IMR-90 (cell line): ENCODE data around the gene APLN. TPM values are rescaled to one million over a fixed set of nuclear protein-coding genes. Genes with fewer than 3 reads are reported as not detected.

Source experiments
- ATAC-seq: fragments of 200-7000 bp; cut with Tn5 transposase; 2 replicates; pipeline ENCODE4 v1.9.1; 2020; ENCODE audit warnings: low read depth, mild to moderate bottlenecking, moderate library complexity
- BruUV-seq: library from RNA; stranded (reverse); fragments of 400-500 nt; replicated peaks from 2 replicates; lab custom pipeline; 2021; lab: Mats Ljungman, UMichigan
- CTCF ChIA-PET: fragments of 300-600 bp; formaldehyde crosslinking; extraction: SDS; loops from one replicate; lab custom pipeline; 2021; ENCODE audit warnings: antibody characterized with exemption; lab: Yijun Ruan, JAX
- POLR2A ChIA-PET: fragments of 300-600 bp; sonication (Branson Sonifier 250); formaldehyde crosslinking; loops from one replicate; lab custom pipeline; 2022; ENCODE audit warnings: antibody characterized with exemption; ENCODE audit not compliant: unreplicated experiment; lab: Charles Lee
- DNase-seq: peaks from one replicate; pipeline ENCODE4 v3.0.0; 2013
- H2AFZ ChIP-seq: replicated peaks from 2 replicates; pipeline ENCODE3; 2013; ENCODE audit warnings: low read length, mild to moderate bottlenecking; ENCODE audit not compliant: poor library complexity
- H2AK5ac ChIP-seq: 2 replicates; pipeline ENCODE4 v1.6.1; 2013; ENCODE audit warnings: low read depth, low read length, inconsistent platforms
- H2AK9ac ChIP-seq: replicated peaks from 2 replicates; pipeline ENCODE3; 2013; ENCODE audit warnings: mild to moderate bottlenecking, low read depth, low read length, moderate library complexity; ENCODE audit not compliant: poor library complexity
- H2BK120ac ChIP-seq: 2 replicates; pipeline ENCODE4 v1.6.1; 2013; ENCODE audit warnings: low read depth, low read length, inconsistent platforms
- H2BK15ac ChIP-seq: 3 replicates; pipeline ENCODE4 v1.6.1; 2013; ENCODE audit warnings: low read depth, low read length, inconsistent platforms
- H2BK20ac ChIP-seq: 2 replicates; pipeline ENCODE4 v1.6.1; 2013; ENCODE audit warnings: low read depth, mild to moderate bottlenecking, inconsistent platforms, low read length, moderate library complexity
- H2BK5ac ChIP-seq: 2 replicates; pipeline ENCODE4 v1.6.1; 2013; ENCODE audit warnings: mild to moderate bottlenecking, low read depth, low read length, inconsistent platforms; ENCODE audit not compliant: poor library complexity, severe bottlenecking
- H3K14ac ChIP-seq: replicated peaks from 2 replicates; pipeline ENCODE4 v1.6.1; 2013; ENCODE audit warnings: low read depth, low read length, inconsistent platforms
- H3K18ac ChIP-seq: 2 replicates; pipeline ENCODE4 v1.6.1; 2013; ENCODE audit warnings: low read depth, low read length, control low read depth
- H3K23ac ChIP-seq: 2 replicates; pipeline ENCODE4 v1.6.1; 2013; ENCODE audit warnings: low read depth, low read length, inconsistent platforms
- H3K27ac ChIP-seq: 2 replicates; pipeline ENCODE4 v1.5.1; 2013; ENCODE audit warnings: mild to moderate bottlenecking, control low read depth, low read length; ENCODE audit not compliant: insufficient read depth
- H3K27me3 ChIP-seq: 2 replicates; pipeline ENCODE4 v1.6.1; 2013; ENCODE audit warnings: low read length; ENCODE audit not compliant: control insufficient read depth, insufficient read depth
- H3K36me3 ChIP-seq: 2 replicates; pipeline ENCODE4 v1.6.1; 2013; ENCODE audit warnings: low read length, mixed read lengths; ENCODE audit not compliant: control insufficient read depth, insufficient read depth
- H3K4ac ChIP-seq: 2 replicates; pipeline ENCODE4 v1.6.1; 2013; ENCODE audit warnings: low read depth, low read length, inconsistent platforms
- H3K4me1 ChIP-seq: 2 replicates; pipeline ENCODE4 v1.6.1; 2013; ENCODE audit warnings: low read length, mixed read lengths; ENCODE audit not compliant: control insufficient read depth, insufficient read depth
- H3K4me2 ChIP-seq: 2 replicates; pipeline ENCODE4 v1.6.1; 2013; ENCODE audit warnings: low read depth, mild to moderate bottlenecking, control low read depth, low read length, moderate library complexity
- H3K4me3 ChIP-seq: 2 replicates; pipeline ENCODE4 v1.5.1; 2013; ENCODE audit warnings: low read depth, mild to moderate bottlenecking, control low read depth, low read length, moderate library complexity; ENCODE audit not compliant: insufficient read depth
- H3K56ac ChIP-seq: 2 replicates; pipeline ENCODE4 v1.6.1; 2013; ENCODE audit warnings: low read length, inconsistent platforms; ENCODE audit not compliant: insufficient read depth; ENCODE audit errors: extremely low read depth
- H3K79me1 ChIP-seq, 2 experiments: 2 replicates each; pipeline ENCODE4 v1.6.1; 2013; ENCODE audit warnings: low read length in 2 of 2, inconsistent platforms in 1 of 2, low read depth in 1 of 2
- H3K9ac ChIP-seq: 2 replicates; pipeline ENCODE4 v1.6.1; 2013; ENCODE audit warnings: low read depth, low read length, control low read depth
- H3K9me1 ChIP-seq: 2 replicates; pipeline ENCODE4 v1.6.1; 2013; ENCODE audit warnings: low read length, inconsistent platforms; ENCODE audit not compliant: insufficient read depth
- H3K9me3 ChIP-seq: 2 replicates; pipeline ENCODE4 v1.6.1; 2013; ENCODE audit warnings: low read length; ENCODE audit not compliant: control insufficient read depth, insufficient read depth
- H4K20me1 ChIP-seq: 2 replicates; pipeline ENCODE4 v1.6.1; 2013; ENCODE audit warnings: low read length, inconsistent platforms; ENCODE audit not compliant: insufficient read depth
- H4K5ac ChIP-seq: 2 replicates; pipeline ENCODE4 v1.6.1; 2013; ENCODE audit warnings: mild to moderate bottlenecking, low read depth, low read length, control low read depth
- H4K8ac ChIP-seq, 2 experiments: 2 replicates each; pipeline ENCODE4 v1.6.1; 2013; ENCODE audit warnings: low read depth in 2 of 2, low read length in 2 of 2, control low read depth in 1 of 2, inconsistent platforms in 1 of 2
- H4K91ac ChIP-seq: 2 replicates; pipeline ENCODE4 v1.6.1; 2013; ENCODE audit warnings: low read depth, low read length, inconsistent platforms; ENCODE audit not compliant: insufficient read depth
- CEBPB ChIP-seq: IDR thresholded peaks from 2 replicates; pipeline ENCODE4 v1.6.1; 2012; ENCODE audit warnings: low read depth, low read length, improper control_type of control experiment
- MAFK ChIP-seq: IDR thresholded peaks from 2 replicates; pipeline ENCODE4 v1.6.1; 2012; ENCODE audit warnings: low read depth, low read length, improper control_type of control experiment
- MXI1 ChIP-seq: IDR thresholded peaks from 2 replicates; pipeline ENCODE4 v1.6.1; 2012; ENCODE audit warnings: low read depth, mild to moderate bottlenecking, low read length, moderate library complexity, borderline replicate concordance
- POLR2A ChIP-seq: IDR thresholded peaks from 2 replicates; pipeline ENCODE4 v1.6.1; 2012; ENCODE audit warnings: mild to moderate bottlenecking, low read depth, low read length
- RCOR1 ChIP-seq: IDR thresholded peaks from 2 replicates; pipeline ENCODE4 v1.6.1; 2012; ENCODE audit warnings: mild to moderate bottlenecking, low read length, improper control_type of control experiment; ENCODE audit not compliant: insufficient replicate concordance
- SMC3 ChIP-seq: fragments of 150-350 bp; IDR thresholded peaks from 2 replicates; pipeline ENCODE4 v1.6.1; 2016; ENCODE audit warnings: low read depth, mild to moderate bottlenecking, antibody characterized with exemption, low read length, moderate library complexity
- whole genome bisulfite sequencing, 2 experiments: methylation state at CpG; one replicate each; pipeline versions ENCODE4 v1.1.5 to v1.1.7; 2013; ENCODE audit warnings: missing lambda C conversion rate in 2 of 2; ENCODE audit not compliant: insufficient read length in 1 of 2; ENCODE audit errors: extremely low coverage in 2 of 2; 5-methylcytosine and 5-hydroxymethylcytosine counted together
- dilution Hi-C: fragments of 300-500 bp; cut with HindIII; formaldehyde crosslinking; loops from one replicate; pipeline ENCODE4 v1.14.3; 2018; ENCODE audit warnings: low sequenced_read_pairs; ENCODE audit not compliant: unreplicated experiment
- in situ Hi-C: fragments of 300-500 bp; cut with MboI; formaldehyde crosslinking; loops from 3 replicates; pipeline ENCODE4 v1.14.3; 2019; ENCODE audit warnings: low sequenced_read_pairs, inconsistent platforms, mixed read lengths
- intact Hi-C: fragments of 100-400 bp; cut with micrococcal nuclease; formaldehyde crosslinking; loops from 2 replicates; pipeline ENCODE4 v1.10.0; 2022
- polyA plus RNA-seq, 3 experiments: library from polyadenylated mRNA; depleted of rRNA; stranded (reverse); fragments of >200 nt; gene quantifications; 2 replicates each; pipeline ENCODE4 v1.2.3, GENCODE V29; 2012; ENCODE audit warnings: low replicate concordance in 1 of 3
- total RNA-seq: library from RNA; depleted of rRNA; stranded (reverse); fragments of >200 nt; gene quantifications from 2 replicates; pipeline ENCODE4 v1.2.3, GENCODE V29; 2012

Gene APLN
- total and polyA plus RNA-seq, 2 of the 4 experiments (the other 2 are of a cell fraction) = 0.18 to 0.72 TPM

- ATAC-seq (no peak), DNase-seq (no peak)
- no CpG with 5 or more reads among the region's 5 CpGs for WGBS, 2 experiments
- Histone ChIP-seq H3K18ac (no peak overlapping the region), H2BK15ac (no peak overlapping the region), H3K4me3 (no peak overlapping the region), H3K4me2 (no peak overlapping the region), H2AK5ac (no peak overlapping the region), H2BK20ac (no peak overlapping the region), H2BK5ac (no peak overlapping the region), H2BK120ac (no peak overlapping the region), H3K27me3 (peaks cover 7% of the 10 kb centered on the region), H4K20me1 (no peaks in the 10 kb centered on the region), H4K8ac (no peak overlapping the region), H2AFZ (no peak overlapping the region), H3K14ac (no peak overlapping the region), H3K9ac (no peak overlapping the region), H4K91ac (no peak overlapping the region), H3K36me3 (no peaks in the 10 kb centered on the region), H4K5ac (no peak overlapping the region), H3K27ac (no peak overlapping the region), H3K23ac (no peak overlapping the region), H3K4me1 (no peaks in the 10 kb centered on the region), H3K79me1 (no peaks in the 10 kb centered on the region), H2AK9ac (no peak overlapping the region), H3K9me1 (no peaks in the 10 kb centered on the region), H3K4ac (no peak overlapping the region), H3K9me3 (no peaks in the 10 kb centered on the region), H3K56ac (no peak overlapping the region)
- dilution Hi-C loops (no loop called here), intact Hi-C loops (no loop called here), in situ Hi-C loops (no loop called here)
- ChIA-PET POLR2A (no interaction called here), CTCF (interaction anchor here (0.7 kb wide), 1 partner anchor 38 kb away, joined by 3 read pairs; no protein-coding TSS in a partner anchor)
- no TSS peak for BruUV-seq
- TF ChIP-seq SMC3 (no peak), MXI1 (no peak), POLR2A (no peak), RCOR1 (no peak), CEBPB (no peak), MAFK (no peak)
These were observed 5.1 kb upstream of the APLN start for GRCh38 chrX:129659861-129660260.
